WTC11 (cell line): ENCODE data around the gene SNRNP200. TPM values are rescaled to one million over a fixed set of nuclear protein-coding genes. Genes with fewer than 3 reads are reported as not detected.

ENCODE experiments used
- ATAC-seq: fragments of 200-7000 bp; cut with Tn5 transposase; 2 replicates; pipeline ENCODE4 v1.10.0; 2021; ENCODE audit warnings: mild to moderate bottlenecking, moderate library complexity
- CTCF ChIA-PET: fragments of 300-600 bp; sonication (Branson Sonifier 250); formaldehyde crosslinking; loops from one replicate; lab custom pipeline; 2021; ENCODE audit warnings: antibody characterized with exemption; lab: Charles Lee
- POLR2A ChIA-PET: fragments of 350-600 bp; sonication (Branson Sonifier 250); formaldehyde crosslinking; loops from one replicate; lab custom pipeline; 2021; ENCODE audit warnings: antibody characterized with exemption; lab: Charles Lee
- DNase-seq: peaks from one replicate; pipeline ENCODE4 v3.0.0; 2021; ENCODE audit warnings: low spot score
- H3K27ac Mint-ChIP-seq: 2 replicates; pipeline ENCODE4 v1.8.0; 2021; ENCODE audit warnings: mixed read lengths
- H3K27me3 Mint-ChIP-seq: 2 replicates; pipeline ENCODE4 v1.8.0; 2021; ENCODE audit warnings: low read depth, mild to moderate bottlenecking, moderate library complexity, mixed read lengths
- H3K36me3 Mint-ChIP-seq: 2 replicates; pipeline ENCODE4 v1.8.0; 2021; ENCODE audit warnings: mixed read lengths
- H3K4me1 Mint-ChIP-seq: 2 replicates; pipeline ENCODE4 v1.8.0; 2022; ENCODE audit warnings: mixed read lengths
- H3K4me3 Mint-ChIP-seq: 2 replicates; pipeline ENCODE4 v1.8.0; 2021; ENCODE audit warnings: mild to moderate bottlenecking, moderate library complexity, mixed read lengths
- H3K9me3 Mint-ChIP-seq: 2 replicates; pipeline ENCODE4 v1.8.0; 2021; ENCODE audit warnings: mixed read lengths
- CREM ChIP-seq: sonication (generic); formaldehyde crosslinking; IDR thresholded peaks from 2 replicates; pipeline ENCODE4 v1.8.1; 2022; ENCODE audit warnings: mild to moderate bottlenecking, missing genetic modification reagents, moderate library complexity
- GABPB1 ChIP-seq: sonication (generic); formaldehyde crosslinking; IDR thresholded peaks from 2 replicates; pipeline ENCODE4 v1.8.1; 2023; ENCODE audit warnings: mild to moderate bottlenecking, missing genetic modification reagents
- GRHL2 ChIP-seq: fragments of 250-450 bp; sonication (Bioruptor Pico); IDR thresholded peaks from 2 replicates; pipeline ENCODE4 v1.8.0; 2022; ENCODE audit warnings: mild to moderate bottlenecking, moderate library complexity; ENCODE audit not compliant: insufficient replicate concordance, severe bottlenecking
- HMGA2 ChIP-seq: fragments of 250-450 bp; sonication (Bioruptor Pico); IDR thresholded peaks from 2 replicates; pipeline ENCODE4 v1.4.0; 2021; ENCODE audit warnings: mild to moderate bottlenecking, moderate library complexity
- NFATC4 ChIP-seq: fragments of 250-450 bp; sonication (Bioruptor Pico); IDR thresholded peaks from 2 replicates; pipeline ENCODE4 v1.9.0; 2021; ENCODE audit warnings: mild to moderate bottlenecking
- NFYB ChIP-seq: sonication (generic); formaldehyde crosslinking; conservative IDR thresholded peaks from 2 replicates; pipeline ENCODE4 v1.8.0; 2022; ENCODE audit warnings: low read depth, missing genetic modification reagents
- OVOL2 ChIP-seq: fragments of 250-450 bp; sonication (Bioruptor Pico); IDR thresholded peaks from 2 replicates; pipeline ENCODE4 v1.9.0; 2021; ENCODE audit warnings: mild to moderate bottlenecking, borderline replicate concordance
- RORB ChIP-seq: fragments of 250-450 bp; sonication (Bioruptor Pico); IDR thresholded peaks from 2 replicates; pipeline ENCODE4 v1.9.0; 2021; ENCODE audit warnings: mild to moderate bottlenecking
- SMAD3 ChIP-seq: sonication (generic); formaldehyde crosslinking; IDR thresholded peaks from 2 replicates; pipeline ENCODE4 v1.8.0; 2022; ENCODE audit warnings: missing genetic modification reagents, mild to moderate bottlenecking, borderline replicate concordance
- SP1 ChIP-seq: sonication (generic); formaldehyde crosslinking; conservative IDR thresholded peaks from 2 replicates; pipeline ENCODE4 v1.8.1; 2022; ENCODE audit warnings: missing genetic modification reagents
- ZNF263 ChIP-seq: sonication (generic); formaldehyde crosslinking; IDR thresholded peaks from 2 replicates; pipeline ENCODE4 v1.8.1; 2022; ENCODE audit warnings: low read depth, mild to moderate bottlenecking, moderate library complexity, missing genetic modification reagents
- ZNF416 ChIP-seq: fragments of 250-450 bp; sonication (Bioruptor Pico); IDR thresholded peaks from 2 replicates; pipeline ENCODE4 v1.9.0; 2021; ENCODE audit warnings: mild to moderate bottlenecking, inconsistent platforms
- ZNF671 ChIP-seq: fragments of 250-450 bp; sonication (Bioruptor Pico); IDR thresholded peaks from 2 replicates; pipeline ENCODE4 v1.8.0; 2021; ENCODE audit warnings: mild to moderate bottlenecking
- total RNA-seq: library from RNA; stranded (reverse); gene quantifications from 3 replicates; pipeline ENCODE4 v1.2.3, GENCODE V29; 2021
- TF ChIP-seq, protein P1 (sequence below): sonication (generic); formaldehyde crosslinking; IDR thresholded peaks from 2 replicates; pipeline ENCODE4 v1.8.1; 2022; ENCODE audit warnings: low read depth, mild to moderate bottlenecking, moderate library complexity, missing genetic modification reagents, borderline replicate concordance
- TF ChIP-seq, protein P2 (sequence below): sonication (generic); formaldehyde crosslinking; IDR thresholded peaks from 2 replicates; pipeline ENCODE4 v1.8.0; 2023; ENCODE audit warnings: missing genetic modification reagents, mild to moderate bottlenecking, borderline replicate concordance
- TF ChIP-seq, protein P3 (sequence below): sonication (generic); formaldehyde crosslinking; IDR thresholded peaks from 2 replicates; pipeline ENCODE4 v1.8.0; 2022; ENCODE audit warnings: mild to moderate bottlenecking, missing genetic modification reagents
- TF ChIP-seq, protein P4 (sequence below): sonication (generic); formaldehyde crosslinking; IDR thresholded peaks from 2 replicates; pipeline ENCODE4 v1.8.1; 2022; ENCODE audit warnings: mild to moderate bottlenecking, moderate library complexity, missing genetic modification reagents
- TF ChIP-seq, protein P5 (sequence below): sonication (generic); formaldehyde crosslinking; IDR thresholded peaks from 2 replicates; pipeline ENCODE4 v1.8.0; 2022; ENCODE audit warnings: mild to moderate bottlenecking, missing genetic modification reagents
- TF ChIP-seq, protein P6 (sequence below): fragments of 200-600 bp; IDR thresholded peaks from 2 replicates; pipeline ENCODE4 v1.8.0; 2022; ENCODE audit warnings: antibody characterized with exemption

Gene SNRNP200
- total RNA-seq, 1 experiment from 2014 or later = 226 TPM

DNA sequence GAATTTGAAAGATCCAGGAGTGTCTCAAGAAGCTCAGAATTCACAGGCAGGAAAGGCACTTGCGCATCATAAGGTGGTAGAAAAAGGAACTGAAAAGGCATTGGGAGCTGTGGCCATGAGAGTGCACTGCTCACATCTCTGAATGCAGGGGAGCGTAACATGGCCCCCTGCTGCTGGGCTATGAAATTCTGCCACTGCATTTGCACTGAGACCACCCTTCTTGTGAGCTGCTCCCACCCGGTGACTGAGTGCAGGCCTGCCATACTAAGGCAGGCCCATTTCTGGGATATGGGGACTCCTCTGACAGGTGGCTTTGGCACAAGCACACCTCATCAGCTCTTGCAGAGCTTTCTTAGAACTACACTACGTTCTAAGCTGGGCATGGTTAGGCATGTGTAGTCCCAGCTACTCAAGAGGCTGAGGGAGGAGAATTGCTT, 71.4 kb downstream of the SNRNP200 start:
- H3K4me1 Mint-ChIP-seq = peaks cover 5% of the 10 kb centered on the region; the same call in 1 of the 2 replicates
- TF ChIP-seq ZNF263 (CRISPR knock-in tag) (no peak), GRHL2 (CRISPR knock-in tag) (no peak), SP1 (CRISPR knock-in tag) (no peak), GABPB1 (CRISPR knock-in tag) (no peak), ZNF416 (CRISPR knock-in tag) (no peak)
- TF ChIP-seq, protein P1, sequence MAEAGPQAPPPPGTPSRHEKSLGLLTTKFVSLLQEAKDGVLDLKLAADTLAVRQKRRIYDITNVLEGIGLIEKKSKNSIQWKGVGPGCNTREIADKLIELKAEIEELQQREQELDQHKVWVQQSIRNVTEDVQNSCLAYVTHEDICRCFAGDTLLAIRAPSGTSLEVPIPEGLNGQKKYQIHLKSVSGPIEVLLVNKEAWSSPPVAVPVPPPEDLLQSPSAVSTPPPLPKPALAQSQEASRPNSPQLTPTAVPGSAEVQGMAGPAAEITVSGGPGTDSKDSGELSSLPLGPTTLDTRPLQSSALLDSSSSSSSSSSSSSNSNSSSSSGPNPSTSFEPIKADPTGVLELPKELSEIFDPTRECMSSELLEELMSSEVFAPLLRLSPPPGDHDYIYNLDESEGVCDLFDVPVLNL = no peak
- TF ChIP-seq, all 79 proteins: peak for 0
- CTCF ChIA-PET = interaction anchor here (1.3 to 2.1 kb wide), 4 partner anchors 59 to 117 kb away, joined by 4 to 7 read pairs (median 4); partner anchors contain the start of gene ASTL
- POLR2A ChIA-PET = interaction anchor here (0.5 kb wide), 1 partner anchor 302 kb away, joined by 3 read pairs; no protein-coding TSS in a partner anchor
- no peak overlapping the region for H3K4me3 Mint-ChIP-seq
- H3K9me3 Mint-ChIP-seq = no peaks in the 10 kb centered on the region
- H3K36me3 Mint-ChIP-seq = no peaks in the 10 kb centered on the region
- H3K27me3 Mint-ChIP-seq = no peaks in the 10 kb centered on the region
- H3K27ac Mint-ChIP-seq = no peak overlapping the region
- DNase-seq (no peak), ATAC-seq (no peak)

DNA sequence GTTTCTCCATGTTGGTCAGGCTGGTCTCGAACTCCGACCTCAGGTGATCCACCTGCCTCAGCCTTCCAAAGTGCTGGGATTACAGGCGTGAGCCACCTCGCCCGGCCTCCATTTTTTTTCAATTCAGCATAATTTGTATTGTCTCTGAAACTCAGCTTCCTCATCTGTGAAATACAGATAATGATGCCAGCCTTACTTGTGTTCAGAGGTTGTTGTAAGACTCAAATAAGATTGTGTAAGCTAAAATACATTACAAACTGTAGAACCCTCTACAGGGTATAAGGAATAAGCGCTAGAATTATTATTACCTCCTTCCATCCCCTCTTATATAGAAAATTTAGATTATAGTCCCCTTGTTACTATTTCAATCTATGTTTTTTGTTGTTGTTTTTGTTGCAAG, 71.9 kb downstream of the SNRNP200 start:
- ATAC-seq (no peak), DNase-seq (no peak)
- Mint-ChIP-seq H3K27ac (no peak overlapping the region), H3K9me3 (no peaks in the 10 kb centered on the region), H3K36me3 (no peaks in the 10 kb centered on the region), H3K4me1 (peaks cover 5% of the 10 kb centered on the region; the same call in 1 of the 2 replicates), H3K27me3 (no peaks in the 10 kb centered on the region), H3K4me3 (no peak overlapping the region)
- CTCF ChIA-PET = interaction anchor here (1.3 to 2.1 kb wide), 4 partner anchors 59 to 117 kb away, joined by 4 to 7 read pairs (median 4); partner anchors contain the start of gene ASTL
- POLR2A ChIA-PET = no interaction called here
- TF ChIP-seq SMAD3 (no peak), HMGA2 (CRISPR knock-in tag) (no peak), RORB (CRISPR knock-in tag) (no peak), NFATC4 (no peak)
- TF ChIP-seq, protein P2, sequence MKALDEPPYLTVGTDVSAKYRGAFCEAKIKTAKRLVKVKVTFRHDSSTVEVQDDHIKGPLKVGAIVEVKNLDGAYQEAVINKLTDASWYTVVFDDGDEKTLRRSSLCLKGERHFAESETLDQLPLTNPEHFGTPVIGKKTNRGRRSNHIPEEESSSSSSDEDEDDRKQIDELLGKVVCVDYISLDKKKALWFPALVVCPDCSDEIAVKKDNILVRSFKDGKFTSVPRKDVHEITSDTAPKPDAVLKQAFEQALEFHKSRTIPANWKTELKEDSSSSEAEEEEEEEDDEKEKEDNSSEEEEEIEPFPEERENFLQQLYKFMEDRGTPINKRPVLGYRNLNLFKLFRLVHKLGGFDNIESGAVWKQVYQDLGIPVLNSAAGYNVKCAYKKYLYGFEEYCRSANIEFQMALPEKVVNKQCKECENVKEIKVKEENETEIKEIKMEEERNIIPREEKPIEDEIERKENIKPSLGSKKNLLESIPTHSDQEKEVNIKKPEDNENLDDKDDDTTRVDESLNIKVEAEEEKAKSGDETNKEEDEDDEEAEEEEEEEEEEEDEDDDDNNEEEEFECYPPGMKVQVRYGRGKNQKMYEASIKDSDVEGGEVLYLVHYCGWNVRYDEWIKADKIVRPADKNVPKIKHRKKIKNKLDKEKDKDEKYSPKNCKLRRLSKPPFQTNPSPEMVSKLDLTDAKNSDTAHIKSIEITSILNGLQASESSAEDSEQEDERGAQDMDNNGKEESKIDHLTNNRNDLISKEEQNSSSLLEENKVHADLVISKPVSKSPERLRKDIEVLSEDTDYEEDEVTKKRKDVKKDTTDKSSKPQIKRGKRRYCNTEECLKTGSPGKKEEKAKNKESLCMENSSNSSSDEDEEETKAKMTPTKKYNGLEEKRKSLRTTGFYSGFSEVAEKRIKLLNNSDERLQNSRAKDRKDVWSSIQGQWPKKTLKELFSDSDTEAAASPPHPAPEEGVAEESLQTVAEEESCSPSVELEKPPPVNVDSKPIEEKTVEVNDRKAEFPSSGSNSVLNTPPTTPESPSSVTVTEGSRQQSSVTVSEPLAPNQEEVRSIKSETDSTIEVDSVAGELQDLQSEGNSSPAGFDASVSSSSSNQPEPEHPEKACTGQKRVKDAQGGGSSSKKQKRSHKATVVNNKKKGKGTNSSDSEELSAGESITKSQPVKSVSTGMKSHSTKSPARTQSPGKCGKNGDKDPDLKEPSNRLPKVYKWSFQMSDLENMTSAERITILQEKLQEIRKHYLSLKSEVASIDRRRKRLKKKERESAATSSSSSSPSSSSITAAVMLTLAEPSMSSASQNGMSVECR (CRISPR knock-in tag) = no peak

DNA sequence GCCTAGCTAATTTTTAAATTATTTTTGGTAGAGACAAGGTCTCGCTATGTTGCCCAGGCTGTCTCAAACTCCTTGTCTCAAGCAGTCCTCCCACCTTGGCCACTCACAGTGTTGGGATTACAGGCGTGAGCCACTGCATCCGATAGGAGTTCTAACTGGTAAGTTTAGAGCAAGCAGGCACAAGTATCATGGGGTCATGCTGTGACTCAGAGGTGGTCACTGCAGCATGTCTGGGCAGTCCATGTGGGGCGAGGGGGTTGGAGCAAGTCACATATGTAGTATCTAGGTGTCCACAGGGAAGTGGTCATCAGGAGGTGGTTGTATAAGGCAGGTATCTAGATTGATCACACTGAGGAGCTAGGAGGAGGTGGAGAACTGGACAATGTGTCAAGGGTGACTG, 74.0 kb downstream of the SNRNP200 start:
- ChIA-PET CTCF (no interaction called here), POLR2A (no interaction called here)
- ATAC-seq (no peak), DNase-seq (no peak)
- Mint-ChIP-seq H3K4me3 (no peak overlapping the region), H3K4me1 (peaks cover 5% of the 10 kb centered on the region; the same call in 1 of the 2 replicates), H3K27ac (no peak overlapping the region), H3K36me3 (no peaks in the 10 kb centered on the region), H3K9me3 (no peaks in the 10 kb centered on the region), H3K27me3 (no peaks in the 10 kb centered on the region)
- TF ChIP-seq, protein P3, sequence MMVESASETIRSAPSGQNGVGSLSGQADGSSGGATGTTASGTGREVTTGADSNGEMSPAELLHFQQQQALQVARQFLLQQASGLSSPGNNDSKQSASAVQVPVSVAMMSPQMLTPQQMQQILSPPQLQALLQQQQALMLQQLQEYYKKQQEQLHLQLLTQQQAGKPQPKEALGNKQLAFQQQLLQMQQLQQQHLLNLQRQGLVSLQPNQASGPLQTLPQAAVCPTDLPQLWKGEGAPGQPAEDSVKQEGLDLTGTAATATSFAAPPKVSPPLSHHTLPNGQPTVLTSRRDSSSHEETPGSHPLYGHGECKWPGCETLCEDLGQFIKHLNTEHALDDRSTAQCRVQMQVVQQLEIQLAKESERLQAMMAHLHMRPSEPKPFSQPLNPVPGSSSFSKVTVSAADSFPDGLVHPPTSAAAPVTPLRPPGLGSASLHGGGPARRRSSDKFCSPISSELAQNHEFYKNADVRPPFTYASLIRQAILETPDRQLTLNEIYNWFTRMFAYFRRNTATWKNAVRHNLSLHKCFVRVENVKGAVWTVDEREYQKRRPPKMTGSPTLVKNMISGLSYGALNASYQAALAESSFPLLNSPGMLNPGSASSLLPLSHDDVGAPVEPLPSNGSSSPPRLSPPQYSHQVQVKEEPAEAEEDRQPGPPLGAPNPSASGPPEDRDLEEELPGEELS (CRISPR knock-in tag) = no peak
- TF ChIP-seq, protein P4, sequence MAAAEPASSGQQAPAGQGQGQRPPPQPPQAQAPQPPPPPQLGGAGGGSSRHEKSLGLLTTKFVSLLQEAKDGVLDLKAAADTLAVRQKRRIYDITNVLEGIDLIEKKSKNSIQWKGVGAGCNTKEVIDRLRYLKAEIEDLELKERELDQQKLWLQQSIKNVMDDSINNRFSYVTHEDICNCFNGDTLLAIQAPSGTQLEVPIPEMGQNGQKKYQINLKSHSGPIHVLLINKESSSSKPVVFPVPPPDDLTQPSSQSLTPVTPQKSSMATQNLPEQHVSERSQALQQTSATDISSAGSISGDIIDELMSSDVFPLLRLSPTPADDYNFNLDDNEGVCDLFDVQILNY = no peak
- TF ChIP-seq CREM (no peak), HMGA2 (CRISPR knock-in tag) (no peak), NFYB (CRISPR knock-in tag) (no peak), OVOL2 (CRISPR knock-in tag) (no peak), ZNF671 (CRISPR knock-in tag) (no peak), GABPB1 (CRISPR knock-in tag) (no peak)
- TF ChIP-seq, protein P5, sequence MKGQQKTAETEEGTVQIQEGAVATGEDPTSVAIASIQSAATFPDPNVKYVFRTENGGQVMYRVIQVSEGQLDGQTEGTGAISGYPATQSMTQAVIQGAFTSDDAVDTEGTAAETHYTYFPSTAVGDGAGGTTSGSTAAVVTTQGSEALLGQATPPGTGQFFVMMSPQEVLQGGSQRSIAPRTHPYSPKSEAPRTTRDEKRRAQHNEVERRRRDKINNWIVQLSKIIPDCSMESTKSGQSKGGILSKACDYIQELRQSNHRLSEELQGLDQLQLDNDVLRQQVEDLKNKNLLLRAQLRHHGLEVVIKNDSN (CRISPR knock-in tag) = no peak
- TF ChIP-seq, protein P6, sequence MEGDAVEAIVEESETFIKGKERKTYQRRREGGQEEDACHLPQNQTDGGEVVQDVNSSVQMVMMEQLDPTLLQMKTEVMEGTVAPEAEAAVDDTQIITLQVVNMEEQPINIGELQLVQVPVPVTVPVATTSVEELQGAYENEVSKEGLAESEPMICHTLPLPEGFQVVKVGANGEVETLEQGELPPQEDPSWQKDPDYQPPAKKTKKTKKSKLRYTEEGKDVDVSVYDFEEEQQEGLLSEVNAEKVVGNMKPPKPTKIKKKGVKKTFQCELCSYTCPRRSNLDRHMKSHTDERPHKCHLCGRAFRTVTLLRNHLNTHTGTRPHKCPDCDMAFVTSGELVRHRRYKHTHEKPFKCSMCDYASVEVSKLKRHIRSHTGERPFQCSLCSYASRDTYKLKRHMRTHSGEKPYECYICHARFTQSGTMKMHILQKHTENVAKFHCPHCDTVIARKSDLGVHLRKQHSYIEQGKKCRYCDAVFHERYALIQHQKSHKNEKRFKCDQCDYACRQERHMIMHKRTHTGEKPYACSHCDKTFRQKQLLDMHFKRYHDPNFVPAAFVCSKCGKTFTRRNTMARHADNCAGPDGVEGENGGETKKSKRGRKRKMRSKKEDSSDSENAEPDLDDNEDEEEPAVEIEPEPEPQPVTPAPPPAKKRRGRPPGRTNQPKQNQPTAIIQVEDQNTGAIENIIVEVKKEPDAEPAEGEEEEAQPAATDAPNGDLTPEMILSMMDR = no peak
